Neural cell (in vitro differentiated cells): ENCODE results near the gene TBC1D10A. TPM values are rescaled to one million over a fixed set of nuclear protein-coding genes. Genes with fewer than 3 reads are reported as not detected.

Experiments used
- H2AFZ ChIP-seq: fragments of 200-600, 300-800 bp; sonication (generic), shearing (Covaris generic); 2 replicates; pipeline ENCODE4 v1.6.0; 2014; ENCODE audit warnings: low read depth, mild to moderate bottlenecking, antibody characterized with exemption, low read length, moderate library complexity
- H3F3A ChIP-seq: fragments of 200-600 bp; shearing (Covaris generic); 2 replicates; pipeline ENCODE4 v1.6.1; 2016; ENCODE audit warnings: mild to moderate bottlenecking, moderate library complexity, mixed read lengths, antibody characterized with exemption, low read length; ENCODE audit not compliant: insufficient read depth, poor library complexity, severe bottlenecking
- H3K27ac ChIP-seq: fragments of 200-600, 300-800 bp; sonication (generic), shearing (Covaris generic); 2 replicates; pipeline ENCODE4 v1.5.1; 2014; ENCODE audit warnings: mild to moderate bottlenecking, low read length, moderate library complexity
- H3K27me3 ChIP-seq: fragments of 300-800, 200-600 bp; sonication (generic), shearing (Covaris generic); 2 replicates; pipeline ENCODE4 v1.6.0; 2014; ENCODE audit warnings: mild to moderate bottlenecking, low read depth, low read length, moderate library complexity; ENCODE audit not compliant: insufficient read depth
- H3K36me3 ChIP-seq: fragments of 300-800, 200-600 bp; sonication (generic), shearing (Covaris generic); 2 replicates; pipeline ENCODE4 v1.5.1; 2014; ENCODE audit warnings: mild to moderate bottlenecking, antibody characterized with exemption, low read length, moderate library complexity; ENCODE audit not compliant: insufficient read depth
- H3K4me2 ChIP-seq: fragments of 300-800, 200-600 bp; sonication (generic), shearing (Covaris generic); 2 replicates; pipeline ENCODE4 v1.6.0; 2014; ENCODE audit warnings: mild to moderate bottlenecking, low read length
- H3K4me3 ChIP-seq: fragments of 300-800, 200-600 bp; sonication (generic), shearing (Covaris generic); 2 replicates; pipeline ENCODE4 v1.5.1; 2014; ENCODE audit warnings: mild to moderate bottlenecking, low read length, moderate library complexity
- H3K79me2 ChIP-seq: fragments of 200-600 bp; shearing (Covaris generic); replicated peaks from 2 replicates; pipeline ENCODE4 v1.6.0; 2014; ENCODE audit warnings: mild to moderate bottlenecking, low read length, moderate library complexity; ENCODE audit not compliant: insufficient read depth
- H3K9ac ChIP-seq: fragments of 300-800, 200-600 bp; sonication (generic), shearing (Covaris generic); 2 replicates; pipeline ENCODE4 v1.6.1; 2016; ENCODE audit warnings: mild to moderate bottlenecking, low read length, mixed read lengths
- H3K9me2 ChIP-seq: fragments of 200-600 bp; shearing (Covaris generic); 2 replicates; pipeline ENCODE4 v1.6.1; 2016; ENCODE audit warnings: mild to moderate bottlenecking, low read length, mixed read lengths; ENCODE audit not compliant: insufficient read depth
- H3K9me3 ChIP-seq: fragments of 200-600, 300-800 bp; sonication (generic), shearing (Covaris generic); 2 replicates; pipeline ENCODE4 v1.6.1; 2016; ENCODE audit warnings: mild to moderate bottlenecking, mixed run types, low read length, moderate library complexity, mixed read lengths
- H4K20me1 ChIP-seq: fragments of 200-600 bp; shearing (Covaris generic); 2 replicates; pipeline ENCODE4 v1.6.1; 2016; ENCODE audit warnings: mild to moderate bottlenecking, mixed run types; ENCODE audit not compliant: insufficient read depth
- CTCF ChIP-seq: fragments of 450-650 bp; IDR thresholded peaks from 2 replicates; pipeline ENCODE4 v1.5.1; 2014; ENCODE audit warnings: antibody characterized with exemption, mild to moderate bottlenecking, moderate library complexity; ENCODE audit not compliant: poor library complexity, severe bottlenecking
- EP300 ChIP-seq: fragments of 450-650 bp; conservative IDR thresholded peaks from 2 replicates; pipeline ENCODE4 v1.6.1; 2014; ENCODE audit warnings: antibody characterized with exemption, mild to moderate bottlenecking, moderate library complexity; ENCODE audit not compliant: poor library complexity, severe bottlenecking
- EZH2 ChIP-seq: fragments of 200-600, 300-800 bp; shearing (Covaris generic), sonication (generic); IDR thresholded peaks from 2 replicates; pipeline ENCODE4 v1.6.1; 2014; ENCODE audit warnings: antibody characterized with exemption, low read length, borderline replicate concordance, mild to moderate bottlenecking; ENCODE audit not compliant: insufficient read depth, poor library complexity, severe bottlenecking
- MXI1 ChIP-seq: fragments of 450-650 bp; conservative IDR thresholded peaks from 2 replicates; pipeline ENCODE4 v1.6.1; 2014; ENCODE audit warnings: antibody characterized with exemption, mild to moderate bottlenecking; ENCODE audit not compliant: poor library complexity, severe bottlenecking
- POLR2AphosphoS5 ChIP-seq: IDR thresholded peaks from 2 replicates; pipeline ENCODE4 v1.6.1; 2012
- RAD21 ChIP-seq: fragments of 450-650 bp; conservative IDR thresholded peaks from 2 replicates; pipeline ENCODE4 v1.6.1; 2014; ENCODE audit warnings: antibody characterized with exemption, mild to moderate bottlenecking, moderate library complexity
- REST ChIP-seq: IDR thresholded peaks from 2 replicates; pipeline ENCODE4 v1.6.1; 2012; ENCODE audit warnings: borderline replicate concordance
- SMC3 ChIP-seq: fragments of 450-650 bp; conservative IDR thresholded peaks from 2 replicates; pipeline ENCODE4 v1.6.1; 2014; ENCODE audit warnings: antibody characterized with exemption, mild to moderate bottlenecking, moderate library complexity; ENCODE audit not compliant: poor library complexity
- TAF1 ChIP-seq: IDR thresholded peaks from 2 replicates; pipeline ENCODE4 v1.6.1; 2012; ENCODE audit warnings: low read depth
- polyA plus RNA-seq: library from polyadenylated mRNA; depleted of rRNA; stranded (reverse); fragments of >200 nt; gene quantifications from 2 replicates; pipeline ENCODE4 v1.2.3, GENCODE V29; 2014

TBC1D10A gene
- polyA plus RNA-seq, 1 donor from 2014 or later: 11.9 TPM

- Histone ChIP-seq H3K4me3 (no peak overlapping the region), H3K9me2 (no peaks in the 10 kb centered on the region), H3K27me3 (no peaks in the 10 kb centered on the region), H3K79me2 (no peaks in the 10 kb centered on the region), H3K36me3 (peaks cover 6% of the 10 kb centered on the region), H3K9me3 (no peaks in the 10 kb centered on the region), H3K4me2 (no peak overlapping the region), H2AFZ (no peak overlapping the region), H3K9ac (no peak overlapping the region), H3F3A (no peaks in the 10 kb centered on the region), H4K20me1 (no peaks in the 10 kb centered on the region), H3K27ac (no peak overlapping the region)
- no peak for TF ChIP-seq POLR2AphosphoS5
- no peak for TF ChIP-seq CTCF
- no peak for TF ChIP-seq TAF1
- no peak for TF ChIP-seq EZH2
- no peak for TF ChIP-seq MXI1
- TF ChIP-seq RAD21: no peak
- no peak for TF ChIP-seq REST
- no peak for TF ChIP-seq EP300
- no peak for TF ChIP-seq SMC3
These were observed 10.2 kb upstream of the TBC1D10A start for GRCh38 chr22:30336752-30337460.

- H3K9me2 ChIP-seq: no peaks in the 10 kb centered on the region
- no peak overlapping the region for H3K9ac ChIP-seq
- no peaks in the 10 kb centered on the region for H3K79me2 ChIP-seq
- H3K4me2 ChIP-seq: no peak overlapping the region
- no peak overlapping the region for H3K4me3 ChIP-seq
- H2AFZ ChIP-seq: no peak overlapping the region
- TF ChIP-seq EP300 (no peak), CTCF (no peak), POLR2AphosphoS5 (no peak), TAF1 (no peak), RAD21 (no peak), SMC3 (no peak), REST (no peak), MXI1 (no peak), EZH2 (no peak)
- no peaks in the 10 kb centered on the region for H3K27me3 ChIP-seq
- peaks cover 6% of the 10 kb centered on the region for H3K36me3 ChIP-seq
- no peaks in the 10 kb centered on the region for H3F3A ChIP-seq
- H4K20me1 ChIP-seq: no peaks in the 10 kb centered on the region
- no peak overlapping the region for H3K27ac ChIP-seq
- no peaks in the 10 kb centered on the region for H3K9me3 ChIP-seq
These were observed 8.5 kb upstream of the TBC1D10A start for GRCh38 chr22:30335236-30335635.
